WTC11 (cell line): ENCODE measurements around the gene GASK1A. TPM values are rescaled to one million over a fixed set of nuclear protein-coding genes. Genes with fewer than 3 reads are reported as not detected.

Experiments
- ATAC-seq: fragments of 200-7000 bp; cut with Tn5 transposase; 2 replicates; pipeline ENCODE4 v1.10.0; 2021; ENCODE audit warnings: mild to moderate bottlenecking, moderate library complexity
- CTCF ChIA-PET: fragments of 300-600 bp; sonication (Branson Sonifier 250); formaldehyde crosslinking; loops from one replicate; lab custom pipeline; 2021; ENCODE audit warnings: antibody characterized with exemption; lab: Charles Lee
- POLR2A ChIA-PET: fragments of 350-600 bp; sonication (Branson Sonifier 250); formaldehyde crosslinking; loops from one replicate; lab custom pipeline; 2021; ENCODE audit warnings: antibody characterized with exemption; lab: Charles Lee
- DNase-seq: peaks from one replicate; pipeline ENCODE4 v3.0.0; 2021; ENCODE audit warnings: low spot score
- H3K27ac Mint-ChIP-seq: 2 replicates; pipeline ENCODE4 v1.8.0; 2021; ENCODE audit warnings: mixed read lengths
- H3K27me3 Mint-ChIP-seq: 2 replicates; pipeline ENCODE4 v1.8.0; 2021; ENCODE audit warnings: low read depth, mild to moderate bottlenecking, moderate library complexity, mixed read lengths
- H3K36me3 Mint-ChIP-seq: 2 replicates; pipeline ENCODE4 v1.8.0; 2021; ENCODE audit warnings: mixed read lengths
- H3K4me1 Mint-ChIP-seq: 2 replicates; pipeline ENCODE4 v1.8.0; 2022; ENCODE audit warnings: mixed read lengths
- H3K4me3 Mint-ChIP-seq: 2 replicates; pipeline ENCODE4 v1.8.0; 2021; ENCODE audit warnings: mild to moderate bottlenecking, moderate library complexity, mixed read lengths
- H3K9me3 Mint-ChIP-seq: 2 replicates; pipeline ENCODE4 v1.8.0; 2021; ENCODE audit warnings: mixed read lengths
- AR ChIP-seq: fragments of 250-450 bp; sonication (Bioruptor Pico); IDR thresholded peaks from 2 replicates; pipeline ENCODE4 v1.9.0; 2021; ENCODE audit warnings: mild to moderate bottlenecking
- ATF3 ChIP-seq: sonication (generic); formaldehyde crosslinking; conservative IDR thresholded peaks from 2 replicates; pipeline ENCODE4 v1.8.1; 2022; ENCODE audit warnings: mild to moderate bottlenecking, missing genetic modification reagents
- ATF6 ChIP-seq: sonication (generic); formaldehyde crosslinking; IDR thresholded peaks from 2 replicates; pipeline ENCODE4 v1.8.1; 2023; ENCODE audit warnings: mild to moderate bottlenecking, missing genetic modification reagents
- CTCF ChIP-seq: fragments of 200-600 bp; IDR thresholded peaks from 2 replicates; pipeline ENCODE4 v1.8.0; 2022; ENCODE audit warnings: antibody characterized with exemption
- E2F4 ChIP-seq: sonication (generic); formaldehyde crosslinking; IDR thresholded peaks from 2 replicates; pipeline ENCODE4 v1.8.1; 2022; ENCODE audit warnings: low read depth, mild to moderate bottlenecking, moderate library complexity, missing genetic modification reagents, borderline replicate concordance
- ELF4 ChIP-seq: sonication (generic); formaldehyde crosslinking; IDR thresholded peaks from 2 replicates; pipeline ENCODE4 v1.8.1; 2022; ENCODE audit warnings: low read depth, mild to moderate bottlenecking, moderate library complexity, missing genetic modification reagents
- ESRRA ChIP-seq: sonication (generic); formaldehyde crosslinking; IDR thresholded peaks from 2 replicates; pipeline ENCODE4 v1.8.1; 2022; ENCODE audit warnings: mild to moderate bottlenecking, missing genetic modification reagents, borderline replicate concordance
- GABPB1 ChIP-seq: sonication (generic); formaldehyde crosslinking; IDR thresholded peaks from 2 replicates; pipeline ENCODE4 v1.8.1; 2023; ENCODE audit warnings: mild to moderate bottlenecking, missing genetic modification reagents
- GTF2I ChIP-seq: fragments of 250-450 bp; sonication (Bioruptor Pico); conservative IDR thresholded peaks from 2 replicates; pipeline ENCODE4 v1.4.0; 2021; ENCODE audit warnings: mild to moderate bottlenecking
- HMGA2 ChIP-seq: fragments of 250-450 bp; sonication (Bioruptor Pico); IDR thresholded peaks from 2 replicates; pipeline ENCODE4 v1.4.0; 2021; ENCODE audit warnings: mild to moderate bottlenecking, moderate library complexity
- IRF1 ChIP-seq: sonication (generic); formaldehyde crosslinking; IDR thresholded peaks from 2 replicates; pipeline ENCODE4 v1.8.0; 2023; ENCODE audit warnings: missing genetic modification reagents
- IRF2 ChIP-seq: sonication (generic); formaldehyde crosslinking; IDR thresholded peaks from 2 replicates; pipeline ENCODE4 v1.8.0; 2022; ENCODE audit warnings: low read depth, missing genetic modification reagents, borderline replicate concordance
- MAX ChIP-seq: sonication (generic); formaldehyde crosslinking; IDR thresholded peaks from 2 replicates; pipeline ENCODE4 v1.8.0; 2022; ENCODE audit warnings: mild to moderate bottlenecking, missing genetic modification reagents
- NFE2L1 ChIP-seq: sonication (generic); formaldehyde crosslinking; IDR thresholded peaks from 2 replicates; pipeline ENCODE4 v1.8.1; 2023; ENCODE audit warnings: missing genetic modification reagents
- NR1H2 ChIP-seq: sonication (generic); formaldehyde crosslinking; IDR thresholded peaks from 2 replicates; pipeline ENCODE4 v1.9.0; 2021; ENCODE audit warnings: mild to moderate bottlenecking, moderate library complexity, missing genetic modification reagents
- OVOL2 ChIP-seq: fragments of 250-450 bp; sonication (Bioruptor Pico); IDR thresholded peaks from 2 replicates; pipeline ENCODE4 v1.9.0; 2021; ENCODE audit warnings: mild to moderate bottlenecking, borderline replicate concordance
- PRRX2 ChIP-seq: fragments of 250-450 bp; sonication (Bioruptor Pico); IDR thresholded peaks from 2 replicates; pipeline ENCODE4 v1.8.0; 2021; ENCODE audit warnings: mild to moderate bottlenecking
- SMAD3 ChIP-seq: sonication (generic); formaldehyde crosslinking; IDR thresholded peaks from 2 replicates; pipeline ENCODE4 v1.8.0; 2022; ENCODE audit warnings: missing genetic modification reagents, mild to moderate bottlenecking, borderline replicate concordance
- ZBTB21 ChIP-seq: sonication (generic); formaldehyde crosslinking; IDR thresholded peaks from 2 replicates; pipeline ENCODE4 v1.8.1; 2023; ENCODE audit warnings: mild to moderate bottlenecking, missing genetic modification reagents, borderline replicate concordance
- ZBTB43 ChIP-seq: sonication (generic); formaldehyde crosslinking; IDR thresholded peaks from 2 replicates; pipeline ENCODE4 v1.8.1; 2023; ENCODE audit warnings: mild to moderate bottlenecking, missing genetic modification reagents
- ZNF317 ChIP-seq: sonication (generic); formaldehyde crosslinking; IDR thresholded peaks from 2 replicates; pipeline ENCODE4 v1.8.1; 2023; ENCODE audit warnings: low read depth, mild to moderate bottlenecking, moderate library complexity, missing genetic modification reagents, borderline replicate concordance
- total RNA-seq: library from RNA; stranded (reverse); gene quantifications from 3 replicates; pipeline ENCODE4 v1.2.3, GENCODE V29; 2021

Gene GASK1A
- total RNA-seq, 1 experiment from 2014 or later: 9.6 TPM

- no peaks in the 10 kb centered on the region for H3K36me3 Mint-ChIP-seq
- H3K9me3 Mint-ChIP-seq: no peaks in the 10 kb centered on the region
- no peak overlapping the region for H3K27ac Mint-ChIP-seq
- peaks cover 12% of the 10 kb centered on the region; the same call in 1 of the 2 replicates for H3K4me1 Mint-ChIP-seq
- ChIA-PET CTCF (no interaction called here), POLR2A (no interaction called here)
- TF ChIP-seq IRF1 (CRISPR knock-in tag): no peak
- TF ChIP-seq NFE2L1 (CRISPR knock-in tag): no peak
- TF ChIP-seq MAX: no peak
- TF ChIP-seq AR: no peak
- no peak for TF ChIP-seq GTF2I (CRISPR knock-in tag)
- TF ChIP-seq E2F4 (CRISPR knock-in tag): no peak
- no peak for TF ChIP-seq ATF6 (CRISPR knock-in tag)
- no peak for TF ChIP-seq OVOL2
- no peak for TF ChIP-seq GABPB1 (CRISPR knock-in tag)
- ATAC-seq (no peak), DNase-seq (no peak)
- H3K27me3 Mint-ChIP-seq: no peaks in the 10 kb centered on the region
- no peak overlapping the region for H3K4me3 Mint-ChIP-seq
These were observed 115.3 kb downstream of the GASK1A start for GRCh38 chr3:43094381-43094780.

GRCh38 chr3:43094851-43095250 lies 115.7 kb downstream of the GASK1A start:
- no peak for DNase-seq
- Mint-ChIP-seq H3K27me3 (no peaks in the 10 kb centered on the region), H3K4me1 (peaks cover 12% of the 10 kb centered on the region; the same call in 1 of the 2 replicates), H3K27ac (no peak overlapping the region), H3K36me3 (no peaks in the 10 kb centered on the region), H3K9me3 (no peaks in the 10 kb centered on the region), H3K4me3 (no peak overlapping the region)
- no peak for ATAC-seq
- TF ChIP-seq CTCF (no peak), HMGA2 (no peak)
- CTCF ChIA-PET: no interaction called here
- POLR2A ChIA-PET: no interaction called here

GRCh38 chr3:43095370-43095769 lies 116.3 kb downstream of the GASK1A start:
- no peak for ATAC-seq
- H3K36me3 Mint-ChIP-seq: no peaks in the 10 kb centered on the region
- H3K9me3 Mint-ChIP-seq: no peaks in the 10 kb centered on the region
- peaks cover 12% of the 10 kb centered on the region; the same call in 1 of the 2 replicates for H3K4me1 Mint-ChIP-seq
- H3K4me3 Mint-ChIP-seq: no peak overlapping the region
- H3K27me3 Mint-ChIP-seq: no peaks in the 10 kb centered on the region
- DNase-seq: no peak
- 0 out of 2 replicates have a peak overlapping the region, but pooled peaks have one; percentile 9 for H3K27ac Mint-ChIP-seq
- POLR2A ChIA-PET: no interaction called here
- CTCF ChIA-PET: no interaction called here
- no peak for TF ChIP-seq SMAD3 (CRISPR knock-in tag)
- TF ChIP-seq GTF2I (CRISPR knock-in tag): no peak
- no peak for TF ChIP-seq ZBTB21 (CRISPR knock-in tag)
- TF ChIP-seq ELF4 (CRISPR knock-in tag): no peak
- TF ChIP-seq ZNF317 (CRISPR knock-in tag): no peak
- TF ChIP-seq PRRX2 (CRISPR knock-in tag): no peak
- no peak for TF ChIP-seq ATF3 (CRISPR knock-in tag)
- TF ChIP-seq IRF2: no peak
- TF ChIP-seq ESRRA: no peak
- no peak for TF ChIP-seq ZBTB43 (CRISPR knock-in tag)
- no peak for TF ChIP-seq NR1H2
